HCT116 (cell line): Measurements from ENCODE around the gene THBS1.

Source experiments
- CEBPB ChIP-seq: IDR thresholded peaks from 2 replicates; pipeline ENCODE4 v1.6.1; 2012; ENCODE audit warnings: low read depth
- CTCF ChIP-seq, 3 experiments: fragments of 200-600 bp in 1 of 3; sonication (generic) in 1 of 3; IDR thresholded peaks in 2 of 3; conservative IDR thresholded peaks in 1 of 3; 2 replicates each; pipeline ENCODE4 v1.5.1; 2012 to 2017; ENCODE audit warnings: low read depth in 2 of 3, low read length in 2 of 3, antibody characterized with exemption in 1 of 3, borderline replicate concordance in 1 of 3, control low read depth in 1 of 3, mild to moderate bottlenecking in 1 of 3, mixed read lengths in 1 of 3, mixed run types in 1 of 3, moderate library complexity in 1 of 3; ENCODE audit not compliant: insufficient read depth in 1 of 3
- EZH2 ChIP-seq: fragments of 200-600 bp; sonication (generic); IDR thresholded peaks from 2 replicates; pipeline ENCODE4 v1.6.1; 2017; ENCODE audit warnings: antibody characterized with exemption, mixed run types
- EZH2phosphoT487 ChIP-seq: fragments of 200-600 bp; IDR thresholded peaks from 2 replicates; pipeline ENCODE4 v1.6.1; 2018; ENCODE audit warnings: antibody characterized with exemption, borderline replicate concordance
- MAX ChIP-seq: IDR thresholded peaks from 2 replicates; pipeline ENCODE4 v1.6.1; 2012
- POLR2A ChIP-seq: IDR thresholded peaks from 2 replicates; pipeline ENCODE4 v1.7.0; 2011; ENCODE audit warnings: borderline replicate concordance; ENCODE audit not compliant: insufficient read depth, insufficient read length; ENCODE audit errors: extremely low read depth
- POLR2AphosphoS5 ChIP-seq: IDR thresholded peaks from 2 replicates; pipeline ENCODE4 v1.6.1; 2011; ENCODE audit warnings: mild to moderate bottlenecking, low read depth, low read length, moderate library complexity
- RAD21 ChIP-seq: IDR thresholded peaks from 2 replicates; pipeline ENCODE4 v1.6.1; 2012; ENCODE audit warnings: low read depth, mild to moderate bottlenecking
- SP1 ChIP-seq: IDR thresholded peaks from 2 replicates; pipeline ENCODE4 v1.6.1; 2012; ENCODE audit warnings: low read depth
- YY1 ChIP-seq: IDR thresholded peaks from 2 replicates; pipeline ENCODE4 v1.6.1; 2011; ENCODE audit warnings: low read length, low read depth, moderate library complexity, mild to moderate bottlenecking; ENCODE audit not compliant: insufficient replicate concordance; ENCODE audit errors: extremely low read depth
- ZBTB33 ChIP-seq: IDR thresholded peaks from 2 replicates; pipeline ENCODE4 v1.6.1; 2011; ENCODE audit warnings: mild to moderate bottlenecking, low read length, moderate library complexity; ENCODE audit not compliant: insufficient replicate concordance; ENCODE audit errors: extremely low read depth
- ZFX ChIP-seq: fragments of 450-650 bp; IDR thresholded peaks from 2 replicates; pipeline ENCODE4 v1.6.1; 2017
- ZNF274 ChIP-seq: fragments of 200-500 bp; sonication (Bioruptor generic); IDR thresholded peaks from 2 replicates; pipeline ENCODE4 v1.6.1; 2014; ENCODE audit warnings: mild to moderate bottlenecking, low read depth, low read length, inconsistent platforms

GRCh38 chr15:39594446-39595337 lies 13.8 kb downstream of the THBS1 start:
- TF ChIP-seq CTCF (IDR thresholded peaks at IDR 0.05 in 2 of 3, conservative IDR thresholded peaks at IDR 0.05 in 1 of 3; ENCODE audit: borderline replicate concordance in 1 of 3, insufficient read depth in 1 of 3, low read depth in 2 of 3, low read length in 2 of 3), result no peak
- no peak for TF ChIP-seq EZH2phosphoT487
- TF ChIP-seq YY1, result no peak
- no peak for TF ChIP-seq RAD21
- no peak for TF ChIP-seq EZH2
- no peak for TF ChIP-seq POLR2AphosphoS5
- no peak for TF ChIP-seq SP1
- no peak for TF ChIP-seq ZNF274
- no peak for TF ChIP-seq ZBTB33
- TF ChIP-seq CEBPB, result no peak
- TF ChIP-seq POLR2A, result no peak
- TF ChIP-seq ZFX, result no peak
- no peak for TF ChIP-seq MAX
